GM19035 (cell line): ENCODE measurements around the gene SPTB.

Experiments
- ATAC-seq: cut with Tn5 transposase; IDR thresholded peaks from one replicate; pipeline ENCODE4 v1.9.1; 2021; ENCODE audit not compliant: unreplicated experiment

The SPTB gene

DNA sequence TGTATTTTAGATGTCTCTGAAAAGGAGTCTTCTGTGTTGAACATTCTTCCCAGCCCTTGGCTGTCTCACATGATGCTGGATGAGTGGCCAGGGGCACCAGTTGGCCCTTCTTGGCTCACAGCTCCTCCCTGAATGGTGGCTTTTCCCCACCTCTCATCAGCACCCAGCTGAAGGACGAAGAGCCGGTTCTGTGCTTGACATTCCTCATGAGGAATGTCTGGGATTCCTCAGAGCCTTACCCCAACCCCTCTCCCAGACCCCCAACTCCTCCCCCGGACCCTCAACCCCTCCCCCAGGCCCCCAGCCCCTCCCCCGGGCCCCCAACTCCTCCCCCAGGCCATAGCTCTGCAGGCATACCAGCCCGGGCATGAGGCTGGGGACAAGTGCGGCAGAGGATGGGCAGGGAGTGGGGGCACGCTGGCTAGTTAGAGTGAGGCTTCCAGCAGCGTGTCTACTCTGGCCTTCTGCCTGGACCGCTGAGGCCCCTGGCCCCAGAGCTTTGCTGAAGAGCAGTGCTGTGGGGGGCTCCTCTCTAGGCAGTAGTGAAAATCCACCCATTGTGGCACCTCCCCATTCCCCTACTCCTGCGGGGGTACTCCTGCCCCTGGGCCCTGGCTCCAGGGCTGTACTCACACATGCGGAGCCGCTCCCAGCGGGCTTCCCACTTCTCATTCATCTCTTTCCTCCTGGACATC is 111.2 kb downstream of the SPTB start:
- no peak for ATAC-seq

DNA sequence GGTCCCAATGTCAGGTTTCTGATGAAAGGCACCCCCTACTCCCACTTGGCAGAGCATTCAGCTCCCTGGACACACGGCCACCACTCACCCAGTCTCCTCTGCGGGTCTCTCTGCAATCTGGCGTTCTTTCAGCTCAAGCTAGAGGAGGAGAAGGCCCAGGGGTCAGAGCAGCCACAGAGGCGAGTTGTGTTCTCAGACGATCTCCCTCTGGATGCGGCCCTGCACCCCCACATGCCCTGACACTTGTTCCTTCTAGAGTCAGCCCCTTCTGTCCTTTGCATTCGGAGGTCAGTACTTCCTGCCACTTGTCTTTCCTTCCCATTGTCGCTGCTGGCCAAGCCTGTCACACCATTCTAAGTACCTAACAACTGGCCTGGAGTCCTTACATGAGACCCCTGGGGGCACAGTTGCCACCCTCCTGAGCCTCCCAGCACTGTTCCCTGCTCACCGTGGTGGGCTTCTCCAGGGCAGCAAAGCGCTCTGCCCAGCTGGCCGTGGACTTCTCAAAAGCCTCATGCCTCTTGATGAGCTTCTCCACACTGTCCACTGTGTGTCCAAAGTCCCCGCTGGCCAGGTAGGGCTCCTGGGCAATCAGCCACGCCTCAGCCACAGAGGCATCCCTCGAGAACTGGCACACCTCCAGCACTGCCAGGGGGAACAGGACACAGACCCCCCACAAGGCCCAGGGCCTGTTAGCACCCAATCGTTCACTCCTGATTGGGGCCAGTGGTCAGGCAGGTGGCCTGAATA is 112.3 kb downstream of the SPTB start:
- no peak for ATAC-seq

GRCh38 chr14:64766430-64767151 is 113.1 kb downstream of the SPTB start:
- no peak for ATAC-seq

DNA sequence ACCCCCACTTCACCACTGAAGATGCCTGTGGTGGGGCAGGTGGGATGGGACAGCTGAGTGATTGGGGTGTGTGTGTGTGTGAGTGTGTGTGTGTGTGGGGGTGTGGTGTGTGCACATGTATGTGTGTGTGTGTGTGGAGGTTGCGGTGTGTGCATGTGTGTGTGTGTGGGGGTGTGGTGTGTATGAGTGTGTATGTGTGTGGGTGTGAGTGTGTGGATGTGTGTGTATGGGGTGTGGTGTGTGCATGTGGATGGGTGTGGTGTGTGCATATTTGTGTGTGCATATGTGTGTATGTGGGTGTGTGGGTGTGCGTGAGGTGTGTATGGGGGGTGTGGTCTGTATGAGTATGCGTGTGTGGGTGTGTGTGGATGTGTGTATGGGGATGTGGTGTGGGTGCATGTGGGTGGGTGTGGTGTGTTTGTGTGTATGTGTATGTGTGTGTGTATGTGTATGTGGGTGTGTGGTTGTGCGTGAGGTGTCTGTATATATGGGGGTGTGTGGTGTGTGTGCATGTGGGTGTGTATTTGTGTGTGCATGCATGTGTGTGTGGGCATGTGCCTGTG is 113.9 kb downstream of the SPTB start:
- ATAC-seq: no peak

- ATAC-seq: peak; percentile 53
Observed at GRCh38 chr14:64764641-64765520, 114.8 kb downstream of the SPTB start.

DNA sequence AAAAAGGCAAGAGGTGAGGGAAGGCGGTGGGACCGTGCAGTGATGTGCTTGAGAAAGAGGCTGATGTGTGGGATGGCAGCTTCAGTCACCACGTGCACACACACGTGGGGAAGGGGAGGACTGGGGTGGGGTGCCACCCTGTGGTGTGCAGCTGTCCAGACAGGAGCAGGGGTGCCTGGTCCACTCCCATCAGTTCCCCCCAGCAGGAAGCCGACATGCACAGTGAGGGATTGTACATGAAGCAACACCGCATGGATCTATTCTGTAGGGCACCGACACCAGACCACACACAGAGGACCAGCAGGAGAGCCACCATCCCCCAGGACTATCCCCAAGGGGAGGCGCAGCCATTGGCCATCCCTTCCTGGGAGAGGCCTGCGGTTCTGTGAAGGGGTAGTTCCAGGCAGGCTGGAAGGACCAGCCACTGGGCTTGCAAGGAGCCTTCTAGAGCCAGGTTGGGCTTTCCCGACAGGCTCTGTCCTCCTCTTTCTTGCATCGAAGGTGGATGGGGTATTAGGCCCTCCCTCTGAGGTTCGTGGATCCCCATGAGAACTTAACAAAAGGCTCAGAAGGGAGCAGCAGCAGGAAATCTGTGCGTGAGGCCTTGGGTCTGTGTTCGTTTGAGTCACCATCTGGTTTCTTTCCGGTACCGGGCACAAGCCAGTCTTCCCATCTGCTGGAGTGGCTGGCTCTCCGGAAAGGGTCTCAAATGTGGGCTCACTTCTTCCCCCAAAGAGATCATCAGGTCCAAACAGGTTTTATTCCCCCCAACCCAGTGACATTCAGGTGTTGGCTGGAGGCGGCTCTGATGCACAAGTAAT is 115.7 kb downstream of the SPTB start:
- no peak for ATAC-seq

GRCh38 chr14:64763085-64763782 is 116.5 kb downstream of the SPTB start:
- ATAC-seq: no peak

DNA sequence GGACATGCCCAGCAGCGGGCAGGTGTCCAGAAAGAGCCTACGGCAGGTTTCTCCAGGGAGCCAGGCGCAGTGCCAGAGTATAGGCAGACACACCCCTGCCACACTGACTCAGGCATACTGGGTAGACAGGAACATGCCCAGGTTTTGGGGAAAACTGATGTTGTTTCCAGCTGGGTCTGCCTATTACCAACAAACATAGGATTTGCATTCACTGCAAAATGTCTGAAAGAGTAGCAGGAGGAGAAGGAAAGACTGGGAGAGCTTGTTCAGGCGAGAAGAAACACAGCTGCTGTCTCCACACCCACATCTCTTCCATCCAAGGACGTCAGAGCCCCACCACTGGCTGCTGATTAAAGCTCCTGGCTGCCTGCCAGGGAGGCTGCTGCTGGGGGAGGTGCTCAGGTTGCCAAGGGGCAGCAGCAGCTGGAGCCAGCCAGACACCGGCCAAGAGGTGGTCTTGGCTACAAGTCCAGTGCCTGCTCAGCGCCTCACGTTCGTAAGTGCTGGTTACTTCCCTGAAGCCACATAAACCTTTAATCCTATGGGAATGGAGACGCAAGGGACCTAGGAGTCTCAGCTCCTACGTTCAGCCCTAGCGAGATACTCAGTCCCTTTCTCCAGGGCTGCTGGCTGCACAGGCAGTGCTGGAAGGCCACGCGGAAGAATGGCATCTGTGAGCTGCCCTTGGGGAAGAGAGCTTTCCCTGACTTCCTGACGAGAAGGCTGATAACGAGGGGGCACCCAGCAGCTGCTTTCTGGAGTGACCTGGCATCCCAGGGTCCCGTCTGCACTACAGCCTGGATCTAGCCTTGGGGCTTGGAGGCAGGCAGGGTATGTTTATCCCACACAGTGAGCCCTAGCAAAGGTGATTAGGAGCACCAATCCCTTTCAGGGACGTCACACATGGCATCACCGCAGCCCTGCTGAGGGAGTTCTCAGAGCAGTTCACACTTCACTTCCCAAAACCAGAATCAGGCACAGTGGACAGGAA is 117.4 kb downstream of the SPTB start:
- no peak for ATAC-seq

DNA sequence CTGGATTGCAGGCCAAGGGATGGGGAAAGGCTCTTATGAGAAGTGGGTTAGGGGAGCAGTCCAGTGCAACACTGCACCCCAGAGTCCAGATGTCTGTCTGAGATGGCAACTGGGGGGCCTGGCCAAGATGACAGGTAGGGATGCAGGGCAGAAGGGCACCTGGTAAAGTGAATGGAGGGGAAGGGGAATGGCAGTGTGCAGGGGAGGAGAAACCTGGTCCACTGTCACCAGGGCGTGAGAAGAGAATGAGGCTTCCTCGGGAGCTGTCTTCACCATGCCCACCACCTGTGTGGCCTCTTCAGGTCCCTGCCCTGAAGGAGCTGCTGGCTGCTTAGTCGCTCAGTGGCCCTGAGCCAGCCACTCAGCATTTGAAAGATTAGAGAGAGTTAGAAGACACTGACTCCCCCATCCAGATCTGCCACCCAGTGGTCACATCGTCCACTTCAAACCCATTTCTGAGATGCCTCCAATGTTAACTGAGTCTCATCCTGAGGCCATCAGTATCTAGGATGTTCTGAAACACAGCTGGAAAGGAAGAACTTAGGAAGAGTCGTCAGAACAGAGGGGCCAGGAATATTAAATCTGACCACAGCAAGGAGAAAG is 118.2 kb downstream of the SPTB start:
- ATAC-seq: no peak

DNA sequence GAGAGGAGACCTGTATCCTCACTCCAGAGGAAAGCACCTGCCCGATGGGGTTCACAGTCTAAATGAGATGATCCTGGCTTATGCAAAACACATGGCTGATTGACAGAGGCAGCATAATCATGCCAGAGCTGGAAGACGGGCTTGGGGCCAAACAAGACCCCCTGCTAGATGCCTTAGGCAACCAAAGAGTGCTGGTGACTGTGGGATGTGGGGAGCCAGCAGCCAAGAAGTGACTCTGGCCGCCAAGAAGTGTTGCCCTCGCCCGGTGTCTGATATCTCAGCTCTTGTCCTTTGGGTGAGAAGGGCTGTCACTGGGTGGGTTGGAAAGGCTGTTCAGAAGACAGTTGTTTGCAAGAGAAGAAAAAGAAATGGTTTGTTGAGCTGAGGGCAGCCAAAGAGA is 118.8 kb downstream of the SPTB start:
- no peak for ATAC-seq

DNA sequence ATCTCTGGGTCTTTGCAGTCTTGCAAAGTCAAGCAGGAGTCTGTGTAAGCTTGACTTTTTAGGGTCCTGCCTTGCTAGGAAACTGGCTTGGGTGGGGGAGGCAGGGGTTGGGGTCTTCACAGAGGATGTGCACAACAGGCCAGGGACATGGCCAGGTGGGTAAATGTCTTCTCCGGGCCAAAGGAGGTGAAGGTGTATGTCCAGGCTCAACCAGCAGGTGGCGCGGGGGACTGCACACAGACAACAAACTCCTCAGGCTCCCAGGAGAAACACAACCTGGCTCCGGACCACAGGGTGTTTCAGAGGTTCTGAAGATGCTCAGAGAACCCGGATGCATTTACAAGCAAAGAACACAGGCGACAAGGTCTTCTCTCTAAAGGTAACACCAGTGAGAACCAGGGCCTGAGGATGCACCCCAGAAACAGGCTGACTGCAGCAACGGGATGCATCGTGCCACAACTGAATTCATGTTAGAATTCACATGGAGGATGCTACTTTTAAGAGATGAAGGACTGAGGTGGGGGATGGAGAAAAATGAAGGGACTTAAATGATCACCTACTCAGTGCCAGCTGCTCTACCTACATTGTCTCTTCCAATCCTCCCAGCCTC is 119.5 kb downstream of the SPTB start:
- ATAC-seq: no peak

DNA sequence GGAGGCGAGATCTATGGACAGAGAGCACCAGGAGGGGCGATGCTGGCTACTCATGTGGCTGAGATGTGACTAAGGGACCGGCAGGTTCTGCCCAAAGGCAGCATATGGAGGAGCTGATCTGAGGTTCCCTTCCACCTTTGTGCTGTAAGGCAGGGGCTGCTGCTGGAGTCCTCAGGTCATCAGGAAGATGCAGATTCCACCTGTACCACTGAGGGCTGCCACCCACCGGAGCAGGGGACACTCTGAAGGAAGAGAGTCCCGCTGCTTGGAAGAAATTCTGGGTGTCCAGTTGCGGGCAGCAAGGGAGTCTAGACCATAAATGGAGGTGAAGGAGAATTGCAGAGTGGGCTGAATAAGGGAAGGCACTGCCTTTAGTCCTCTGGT is 120.2 kb downstream of the SPTB start:
- no peak for ATAC-seq

- ATAC-seq: no peak
Observed at GRCh38 chr14:64758691-64759554, 120.8 kb downstream of the SPTB start.

GRCh38 chr14:64758025-64758521 is 121.6 kb downstream of the SPTB start:
- ATAC-seq: no peak

GRCh38 chr14:64757601-64758000 is 122.1 kb downstream of the SPTB start:
- ATAC-seq: no peak

DNA sequence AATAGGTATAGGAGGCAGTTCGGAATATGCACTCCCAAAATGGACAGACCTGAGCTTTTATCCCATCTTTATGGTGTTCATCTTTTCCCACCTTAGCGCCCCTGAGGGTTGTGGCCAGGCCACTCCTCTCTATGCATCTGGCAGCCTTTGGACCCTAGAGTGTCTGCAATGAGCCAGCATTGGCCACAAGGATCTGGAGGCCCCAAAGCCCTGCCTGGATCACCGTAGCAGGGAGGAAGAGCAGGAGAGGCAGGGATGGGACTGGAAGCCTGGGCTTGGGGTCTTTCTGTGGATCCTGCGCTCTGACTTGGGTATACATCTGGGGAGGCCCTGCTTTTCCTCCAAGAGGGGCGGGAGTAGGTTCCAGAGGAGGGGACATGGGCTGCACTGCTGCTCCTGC is 123.0 kb downstream of the SPTB start:
- no peak for ATAC-seq
